GM21381 (cell line): Measurements from ENCODE around the gene DHX38.
A peak's percentile ranks its signal among the peaks of the same experiment; 100 is the strongest.

Experiments
- ATAC-seq: cut with Tn5 transposase; IDR thresholded peaks from one replicate; pipeline ENCODE4 v1.9.1; 2021; ENCODE audit warnings: mild to moderate bottlenecking, moderate library complexity; ENCODE audit not compliant: unreplicated experiment

DHX38 gene

DNA sequence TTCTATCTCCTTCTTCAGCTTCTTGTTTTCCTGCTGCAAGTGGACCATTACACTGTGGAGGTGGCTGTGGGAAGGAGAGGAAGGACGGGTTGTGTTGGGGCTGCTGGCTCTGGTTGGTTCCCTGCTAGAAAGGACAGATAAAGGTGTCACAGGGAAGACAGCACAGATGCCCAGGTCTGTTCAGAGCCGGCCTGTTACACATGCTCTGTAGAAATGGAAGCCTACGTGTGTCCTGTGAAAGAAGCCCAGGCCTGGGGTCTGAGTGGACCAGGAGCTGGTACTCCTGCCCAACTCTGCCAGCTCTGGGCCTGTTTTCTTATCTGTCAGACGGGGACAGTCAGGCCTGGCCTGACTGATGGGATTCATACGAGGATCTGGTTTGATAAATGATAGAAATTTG is 26.4 kb downstream of the DHX38 start:
- no peak for ATAC-seq

DNA sequence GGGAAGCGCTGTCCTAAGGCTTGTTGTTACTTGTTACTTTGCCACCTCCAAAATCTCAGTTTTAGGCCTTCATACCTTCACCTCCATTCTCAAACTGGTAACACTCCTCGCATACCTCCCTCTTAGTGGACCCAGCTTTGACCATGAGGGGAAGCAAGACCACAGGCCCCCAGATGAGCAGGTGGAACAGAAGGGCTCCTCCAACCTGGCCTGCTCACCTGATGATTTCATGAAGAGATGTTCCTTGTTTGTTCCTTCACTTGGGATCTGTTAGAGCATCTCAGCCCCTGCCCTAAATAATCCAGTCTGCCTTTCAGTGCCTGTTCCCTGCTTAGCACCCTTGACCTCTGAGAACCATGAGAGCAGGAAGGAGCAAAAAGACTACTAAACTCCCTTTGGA is 28.7 kb downstream of the DHX38 start:
- ATAC-seq: no peak

DNA sequence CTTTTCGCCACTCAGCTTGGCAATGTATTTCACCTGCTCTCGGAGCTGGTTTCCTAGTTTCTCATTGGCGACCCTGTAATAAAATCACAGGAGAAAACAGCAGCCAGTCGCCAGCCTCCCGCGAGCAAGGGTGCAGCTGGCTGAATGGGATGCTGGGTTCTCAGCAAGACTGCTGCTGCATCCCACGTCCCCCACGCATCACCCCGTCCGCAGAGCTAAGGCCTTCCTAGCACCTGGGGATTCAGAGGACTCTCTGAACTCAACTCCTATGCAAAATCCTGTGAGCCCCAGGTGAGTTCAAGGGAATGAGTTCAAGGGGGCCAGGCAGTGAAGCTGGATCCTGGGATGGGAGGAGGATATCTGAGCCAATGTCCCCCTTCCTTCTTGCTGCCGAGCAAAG is 29.3 kb downstream of the DHX38 start:
- ATAC-seq: no peak

DNA sequence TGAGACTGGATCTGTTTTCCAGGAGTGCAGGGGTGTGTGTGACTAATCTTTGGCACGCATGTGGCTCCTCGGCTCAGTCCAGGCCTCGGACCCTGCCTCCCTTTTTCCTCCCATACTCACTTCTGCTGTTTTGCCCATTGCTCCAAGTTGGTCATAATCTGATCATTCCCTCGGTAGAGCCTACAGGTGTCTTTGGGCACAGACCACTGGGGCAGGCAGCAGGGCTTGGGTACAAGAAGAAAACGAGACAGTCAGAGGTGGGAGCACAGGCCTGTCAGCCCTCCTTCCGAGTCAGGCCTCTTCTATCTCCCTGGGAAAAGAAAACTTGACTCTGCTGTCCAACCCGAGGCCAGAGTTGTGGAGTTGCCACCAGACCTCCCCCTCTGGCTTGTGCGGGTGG is 29.8 kb downstream of the DHX38 start:
- no peak for ATAC-seq

DNA sequence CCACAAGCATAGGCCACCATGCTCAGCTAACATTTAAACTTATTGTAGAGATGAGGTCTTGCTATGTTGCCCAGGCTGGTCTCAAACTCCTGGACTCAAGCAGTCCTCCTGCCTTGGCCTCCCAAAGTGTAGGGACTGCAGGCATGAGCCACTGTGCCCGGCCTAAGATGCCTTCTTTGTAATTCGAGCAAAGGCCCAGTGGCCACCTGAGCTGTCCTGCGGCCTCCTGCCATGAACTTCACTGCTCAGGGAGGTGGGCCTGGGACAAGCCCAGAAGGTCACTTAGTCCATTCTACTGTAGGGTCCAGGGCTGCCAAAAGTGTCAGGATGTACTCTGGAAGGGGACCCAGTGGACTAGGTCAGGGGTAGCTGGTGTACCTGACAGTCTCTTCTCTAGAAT is 30.5 kb downstream of the DHX38 start:
- no peak for ATAC-seq

DNA sequence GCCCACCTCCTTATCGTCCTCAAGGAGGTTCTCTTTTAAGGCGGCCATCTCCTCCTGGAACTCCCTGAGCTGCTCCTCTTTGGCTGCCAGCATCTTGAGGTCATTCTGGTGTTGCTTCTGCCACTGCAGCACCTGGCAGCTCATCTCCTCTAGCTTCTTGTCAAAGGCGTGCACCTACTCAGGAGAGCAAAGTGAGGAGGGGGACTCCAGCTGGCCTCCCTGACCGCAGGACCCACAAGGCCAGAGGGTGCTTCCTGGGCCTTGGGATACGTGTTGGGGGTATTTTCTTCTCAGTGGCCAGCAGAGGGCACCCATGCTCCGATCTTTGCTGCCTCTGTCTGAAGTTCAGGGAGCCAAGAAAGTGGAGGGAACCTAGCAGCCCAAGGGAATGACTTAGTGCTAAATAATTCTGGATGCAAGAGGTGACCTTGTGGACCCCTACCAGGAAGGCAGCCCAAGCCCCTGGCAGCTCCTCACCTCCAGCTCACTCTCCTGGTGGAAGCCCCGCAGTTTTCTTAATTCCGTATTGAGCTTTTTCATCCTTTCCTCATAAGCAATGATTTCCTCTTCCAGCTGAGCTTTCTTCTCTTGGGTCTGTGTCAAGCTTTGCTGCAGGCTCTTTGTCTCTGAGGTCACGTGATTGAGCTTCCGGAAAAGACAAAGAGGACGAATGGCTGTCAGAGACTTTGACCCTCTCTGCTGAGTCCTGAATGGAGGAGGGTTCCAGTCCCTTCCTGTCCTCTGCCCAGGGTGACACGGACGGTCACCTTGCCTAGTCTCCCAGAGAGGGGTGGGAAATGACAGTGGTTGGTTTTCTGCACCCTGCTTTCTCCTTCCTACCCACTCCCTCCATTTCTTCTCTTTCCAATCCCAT is 31.4 kb downstream of the DHX38 start:
- peak; percentile 65 for ATAC-seq

DNA sequence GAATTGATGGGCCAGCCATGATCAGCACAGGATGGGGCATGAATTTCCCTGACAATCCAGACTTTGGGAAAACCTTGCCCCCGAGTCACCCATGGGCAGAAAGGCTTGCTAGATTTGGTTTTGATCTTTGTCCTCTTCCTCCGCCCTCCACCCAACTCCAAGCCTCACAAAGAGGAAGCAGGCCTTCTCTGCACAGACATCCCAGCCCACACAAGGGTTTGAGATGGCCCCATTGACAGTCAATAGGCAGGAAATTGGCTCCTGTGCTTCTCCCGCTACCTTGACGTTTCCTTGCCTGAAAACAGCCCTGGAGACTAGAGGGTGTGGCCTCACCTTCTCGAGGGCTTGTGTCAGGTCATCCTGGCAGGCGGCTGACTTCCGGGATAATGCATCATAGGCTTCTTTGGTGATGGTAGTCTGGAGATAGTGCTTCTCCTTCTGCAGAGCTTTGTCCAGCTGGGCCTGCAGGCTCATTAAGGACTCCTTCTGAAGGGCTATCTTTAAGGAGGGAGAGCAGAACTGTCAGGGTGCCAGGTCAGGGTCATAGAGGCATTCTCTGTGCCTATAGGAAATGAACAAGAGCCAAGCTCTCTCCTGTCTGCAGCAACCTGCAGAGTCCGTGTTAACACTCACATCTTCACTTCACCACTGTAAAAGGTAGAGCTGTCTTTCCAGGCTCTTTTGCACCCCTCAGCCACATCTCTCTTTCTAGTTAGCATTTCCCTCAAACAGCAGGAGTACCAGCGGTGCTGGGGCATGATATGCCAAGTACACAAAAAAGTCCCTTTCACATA is 32.2 kb downstream of the DHX38 start:
- no peak for ATAC-seq

DNA sequence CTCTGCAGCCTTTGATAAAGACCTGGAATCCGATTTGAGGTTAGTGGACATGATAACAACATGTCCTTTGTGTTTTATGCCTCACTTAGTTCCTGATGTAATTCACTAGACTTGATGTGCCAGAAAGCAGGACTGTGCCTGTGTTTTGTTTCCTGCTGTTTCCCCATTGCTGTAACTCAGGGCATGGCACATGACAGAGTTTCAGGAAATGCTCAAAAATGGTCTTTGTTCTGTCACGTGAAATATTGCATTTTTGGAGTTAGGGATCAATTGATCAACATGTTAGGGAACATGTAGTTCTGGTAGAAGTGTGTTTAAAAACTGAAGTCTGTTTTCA is 32.8 kb downstream of the DHX38 start:
- no peak for ATAC-seq

DNA sequence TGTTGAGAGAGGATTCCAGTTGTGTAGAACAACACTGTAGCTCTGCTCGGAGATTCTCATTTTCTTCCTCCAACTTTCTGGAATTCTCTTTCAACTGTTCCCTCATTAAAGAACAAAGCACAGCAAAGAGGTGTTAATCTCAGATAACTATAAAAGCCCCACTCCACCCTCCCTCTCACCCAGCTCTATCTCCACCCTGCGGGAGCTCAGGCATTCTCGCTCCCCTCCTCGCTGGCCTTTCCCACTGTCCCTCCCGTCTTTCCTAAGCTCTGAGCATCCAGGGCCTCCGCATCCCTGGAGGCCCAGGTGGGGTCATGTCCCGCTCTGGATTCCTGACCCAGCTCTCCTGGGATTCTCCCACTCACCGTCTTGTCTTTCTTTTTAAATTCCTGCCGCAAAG is 35.1 kb downstream of the DHX38 start:
- no peak for ATAC-seq

DNA sequence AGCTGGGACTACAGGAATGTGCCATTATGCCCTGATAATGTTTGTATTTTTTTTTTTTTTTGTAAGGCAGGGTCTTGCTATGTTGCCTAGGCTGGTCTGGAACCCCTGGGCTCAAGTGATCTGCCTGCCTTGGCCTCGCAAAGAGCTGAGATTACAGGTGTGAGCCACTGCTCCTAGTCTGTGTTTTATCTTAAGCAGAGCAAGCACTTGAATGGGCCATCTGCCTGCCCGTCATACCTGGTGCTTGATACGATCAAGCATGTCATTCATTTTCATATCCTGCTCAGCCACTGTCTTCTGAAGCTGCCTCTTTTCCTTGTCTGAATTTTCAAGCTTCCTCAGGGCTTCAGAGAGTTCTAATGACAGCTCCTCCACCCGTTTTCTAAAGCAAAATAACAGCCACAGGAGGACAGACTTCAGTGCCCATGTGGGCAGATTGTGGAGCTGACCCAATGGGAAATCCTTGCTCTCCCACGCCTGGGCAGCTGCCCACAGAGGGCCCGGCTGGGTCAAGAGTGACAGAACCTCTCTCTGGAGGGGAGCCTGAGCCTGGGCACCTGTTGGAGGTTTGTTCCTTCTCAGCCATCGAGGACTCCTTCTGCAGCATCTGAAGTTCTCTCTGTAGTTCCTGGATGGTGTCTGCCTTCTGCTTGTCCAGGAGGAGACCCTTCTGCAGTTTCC is 36.5 kb downstream of the DHX38 start:
- ATAC-seq: no peak

DNA sequence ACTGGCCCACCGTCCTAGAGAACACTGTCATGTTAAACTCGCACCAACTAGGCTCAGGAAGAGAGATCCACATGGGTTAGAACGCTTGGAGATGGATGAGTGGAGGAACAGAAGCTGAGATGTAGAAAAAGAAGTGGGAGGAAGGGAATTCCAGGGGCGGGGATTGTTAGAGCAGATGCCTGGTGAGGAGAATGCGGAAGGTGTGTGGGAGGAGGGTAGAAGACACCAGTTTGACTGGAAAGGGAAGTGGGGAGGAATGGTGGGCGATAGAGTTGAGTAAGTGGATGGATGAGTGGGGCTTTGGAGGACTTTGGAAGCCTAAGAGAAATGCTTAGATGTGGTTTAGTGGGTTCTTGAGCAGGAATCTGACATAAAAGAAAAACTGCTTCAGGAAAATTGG is 37.4 kb downstream of the DHX38 start:
- ATAC-seq: no peak

DNA sequence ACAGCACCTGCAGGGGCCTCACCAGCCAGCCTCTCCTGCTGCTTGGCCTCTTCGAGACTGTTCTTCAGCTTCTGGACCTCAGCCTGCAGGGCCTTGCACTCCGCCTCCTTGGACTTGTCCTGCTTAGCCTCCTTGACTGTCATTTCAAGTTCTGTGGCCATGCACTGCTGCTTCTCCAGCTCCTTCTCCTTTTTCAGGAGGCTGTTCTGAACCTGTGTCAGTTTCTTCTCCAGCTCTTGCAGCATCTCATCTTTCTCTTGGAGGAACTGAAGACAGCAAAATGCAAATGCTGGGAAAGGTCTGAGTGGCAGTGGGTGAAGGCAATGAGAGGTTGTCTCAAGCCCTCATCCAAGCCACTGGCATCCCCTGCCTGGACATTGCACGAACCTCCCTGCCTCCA is 39.1 kb downstream of the DHX38 start:
- ATAC-seq: no peak

DNA sequence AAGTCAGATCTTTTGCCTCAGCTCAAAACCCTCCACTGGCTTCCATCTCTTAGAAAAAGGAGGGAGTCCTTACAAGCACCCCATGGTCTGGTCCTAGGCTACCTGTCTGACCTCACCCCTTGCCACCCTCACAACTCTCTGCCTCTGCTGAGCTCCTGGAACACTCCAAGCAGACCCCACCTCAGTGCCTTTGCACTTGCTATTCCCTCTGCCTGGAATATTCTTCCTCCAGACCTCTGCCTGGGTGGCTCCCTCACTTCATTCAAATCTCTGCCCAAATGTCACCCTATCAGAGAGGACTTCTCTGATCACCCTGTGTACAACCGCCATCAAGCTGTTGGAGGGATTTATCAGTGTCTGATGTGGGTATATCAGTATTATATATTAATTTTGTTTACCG is 40.9 kb downstream of the DHX38 start:
- no peak for ATAC-seq

DNA sequence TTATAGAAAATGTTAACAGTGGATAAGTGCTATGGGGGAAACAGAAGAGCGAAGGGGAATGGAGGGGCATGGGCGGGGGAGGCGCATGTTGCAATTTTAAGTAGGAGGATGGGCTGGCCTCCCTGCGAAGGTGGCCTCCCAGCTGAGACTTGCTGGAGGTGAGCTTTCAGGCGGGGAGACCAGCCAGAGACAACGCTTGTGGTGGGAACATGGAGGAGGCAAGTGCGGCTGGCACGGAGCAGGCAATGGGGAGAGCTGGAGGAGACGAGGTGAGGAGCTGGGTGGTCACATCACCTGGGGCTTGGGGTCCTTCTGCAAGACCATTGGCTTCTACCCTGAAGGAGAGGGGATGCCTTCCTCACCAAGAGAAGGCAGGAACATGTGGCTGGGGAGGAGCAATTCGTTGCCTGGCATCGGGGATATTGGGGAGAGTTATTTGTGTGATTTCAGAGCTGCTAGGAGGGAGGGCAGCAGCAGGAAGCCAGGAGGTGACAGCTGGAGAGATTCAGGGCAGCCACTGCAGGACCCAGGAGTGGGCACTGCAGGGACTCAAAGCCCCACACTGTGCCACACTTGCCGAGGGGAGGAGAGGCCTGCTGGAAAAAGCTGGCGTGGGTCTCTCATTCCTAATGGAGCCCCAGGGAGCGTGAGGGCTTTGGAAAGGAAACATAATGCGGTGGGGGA is 43.9 kb downstream of the DHX38 start:
- no peak for ATAC-seq

DNA sequence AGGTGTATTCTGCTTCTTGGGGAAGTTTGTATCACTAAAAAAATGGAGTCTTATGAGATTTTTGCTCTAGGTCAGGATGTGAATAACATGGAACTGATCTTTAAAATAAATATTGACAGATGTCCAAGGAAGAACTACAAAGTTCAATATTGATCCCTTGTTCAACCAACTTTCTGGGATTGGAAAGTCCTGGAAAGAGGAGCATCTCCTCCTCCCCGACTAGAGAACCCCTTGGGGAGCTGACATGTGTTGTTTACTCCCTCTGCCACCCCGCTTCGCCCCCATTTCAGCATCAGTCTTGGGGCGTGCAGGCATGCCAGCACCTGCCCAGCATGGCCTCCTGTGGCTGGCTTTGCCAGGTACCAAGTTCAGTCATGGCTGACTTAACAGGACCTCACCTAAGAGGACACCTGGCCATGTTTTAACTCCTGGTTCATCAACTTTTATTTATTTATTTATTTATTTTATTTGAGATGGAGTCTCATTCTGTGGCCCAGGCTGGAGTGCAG is 44.5 kb downstream of the DHX38 start:
- ATAC-seq: no peak

DNA sequence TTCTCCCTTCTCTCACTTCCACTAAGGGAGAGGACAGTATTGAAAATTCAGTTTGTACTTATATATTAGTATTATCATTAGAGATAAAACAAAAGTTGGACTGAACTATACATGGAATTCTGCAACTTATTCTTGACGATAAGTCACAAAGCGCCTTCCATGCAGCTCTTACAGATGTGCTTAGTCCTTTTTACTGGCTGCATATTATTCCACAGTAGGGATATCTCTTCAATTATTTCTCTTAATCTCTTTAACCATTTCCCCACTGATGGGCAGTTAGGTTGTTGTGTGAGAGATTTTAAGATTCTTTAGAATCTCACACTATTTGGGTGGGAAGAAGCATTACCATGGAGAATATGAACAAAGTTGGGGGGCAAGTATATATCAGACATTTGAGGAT is 46.3 kb downstream of the DHX38 start:
- ATAC-seq: no peak

DNA sequence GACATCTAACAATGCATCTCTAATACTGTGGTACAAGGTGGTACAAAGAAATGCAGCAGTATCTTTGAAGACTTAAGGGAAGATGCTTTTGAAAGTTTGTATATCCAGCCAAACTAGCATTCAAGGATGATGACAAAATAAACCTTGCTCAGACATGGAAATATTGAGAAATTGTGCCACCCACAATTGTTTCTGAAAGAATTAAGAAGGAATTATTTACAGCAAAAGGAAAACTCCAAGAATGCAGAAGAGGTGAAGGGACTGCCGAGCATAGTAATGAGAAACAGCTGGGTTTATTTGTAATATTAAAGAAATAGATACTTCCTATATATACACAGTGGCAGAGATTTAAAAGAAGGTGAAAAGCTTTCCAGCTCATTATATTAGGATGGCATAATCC is 48.8 kb downstream of the DHX38 start:
- no peak for ATAC-seq

DNA sequence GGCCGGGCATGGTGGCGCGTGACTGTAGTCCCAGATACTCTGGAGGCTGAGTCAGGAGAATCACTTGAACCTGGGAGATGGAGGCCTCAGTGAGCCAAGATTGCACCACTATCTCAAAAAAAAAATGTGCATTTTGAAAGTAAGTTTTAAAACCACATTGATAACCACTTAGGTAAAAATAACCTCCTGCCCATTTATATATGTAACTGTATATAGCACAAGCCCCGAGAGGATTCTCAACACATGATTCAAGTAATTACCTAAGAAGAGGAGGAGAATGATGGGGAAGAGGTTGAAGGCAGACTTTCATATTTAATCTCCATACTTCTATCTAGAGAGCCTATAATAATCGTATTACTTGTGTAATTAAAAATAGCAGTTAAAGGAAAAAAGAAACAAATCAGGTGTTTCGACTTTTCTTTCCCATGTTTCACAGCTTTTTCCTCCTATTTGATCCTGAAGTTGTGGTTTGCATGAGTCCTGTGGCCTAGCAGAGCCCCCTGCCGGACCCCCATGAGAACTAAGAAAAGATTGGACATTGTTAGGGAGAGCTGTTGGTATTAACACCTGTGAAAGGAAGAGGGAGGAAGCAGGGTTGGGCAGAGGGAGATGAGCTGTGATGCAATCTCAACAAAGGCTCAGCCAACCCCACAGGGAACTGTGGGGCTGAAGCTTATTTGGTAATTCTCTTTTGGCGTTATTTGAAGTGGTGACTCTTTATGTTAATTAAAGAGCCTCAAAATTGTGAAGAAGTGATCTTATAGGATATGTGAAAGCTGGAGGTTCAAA is 56.2 kb downstream of the DHX38 start:
- no peak for ATAC-seq

DNA sequence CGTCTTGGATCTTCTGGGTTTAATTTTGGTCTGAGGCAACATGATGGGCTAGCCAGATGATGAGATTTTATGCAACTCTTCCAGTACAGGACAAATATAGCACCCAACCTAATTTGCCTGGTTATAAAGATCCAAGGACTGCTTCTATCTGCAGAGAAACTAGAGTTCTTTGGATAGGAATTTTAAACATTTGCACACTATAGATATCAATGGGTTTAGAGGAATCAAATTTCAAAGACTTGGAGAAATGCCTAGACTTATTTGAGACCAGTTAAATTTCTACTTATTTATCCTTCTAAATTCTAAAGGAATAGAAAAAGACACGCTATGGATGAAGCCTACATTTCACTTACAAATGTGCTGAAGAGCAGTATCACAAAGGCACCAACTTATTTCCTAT is 65.7 kb downstream of the DHX38 start:
- ATAC-seq: no peak

DNA sequence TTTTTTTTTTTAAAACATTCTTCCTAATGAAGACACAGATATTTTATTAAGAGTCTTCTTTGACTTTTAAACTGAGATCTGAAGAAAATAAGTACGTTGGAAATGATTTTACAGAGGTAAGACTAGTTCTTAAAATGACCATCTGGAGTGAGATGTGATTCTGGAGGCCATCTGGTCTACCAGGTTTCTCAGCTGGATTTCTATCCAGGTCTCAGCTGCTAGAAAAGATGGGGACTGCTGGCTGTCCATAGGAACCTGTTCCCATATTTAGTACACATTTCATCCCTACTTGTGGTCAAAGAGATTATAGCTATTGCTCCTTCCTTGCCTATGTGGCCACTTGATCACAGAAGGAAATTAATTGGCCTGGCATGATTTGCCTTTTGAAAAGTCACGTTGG is 66.2 kb downstream of the DHX38 start:
- ATAC-seq: no peak
